K562 (cell line): ENCODE results near the gene FRRS1L. TPM values are rescaled to one million over a fixed set of nuclear protein-coding genes. Genes with fewer than 3 reads are reported as not detected.

Experiments
- ARID2 ChIP-seq: fragments of 450-650 bp; IDR thresholded peaks from 2 replicates; pipeline ENCODE4 v1.6.1; 2017; ENCODE audit warnings: antibody characterized with exemption, mild to moderate bottlenecking
- ATF7 ChIP-seq: fragments of 450-650 bp; IDR thresholded peaks from 2 replicates; pipeline ENCODE4 v1.7.1; 2014; ENCODE audit warnings: mild to moderate bottlenecking, moderate library complexity
- DPF2 ChIP-seq: fragments of 450-650 bp; IDR thresholded peaks from 2 replicates; pipeline ENCODE4 v1.6.1; 2016
- ELF4 ChIP-seq: fragments of 450-650 bp; formaldehyde crosslinking; IDR thresholded peaks from 2 replicates; pipeline ENCODE4 v1.4.0; 2022; ENCODE audit warnings: missing genetic modification characterization
- FOXA1 ChIP-seq: fragments of 450-650 bp; IDR thresholded peaks from 2 replicates; pipeline ENCODE4 v1.6.1; 2016; ENCODE audit warnings: mild to moderate bottlenecking, borderline replicate concordance
- GTF2A2 ChIP-seq: IDR thresholded peaks from 2 replicates; pipeline ENCODE4 v1.6.1; 2016; ENCODE audit warnings: mild to moderate bottlenecking, missing genetic modification characterization, missing compliant biosample characterization
- HMGN3 ChIP-seq: IDR thresholded peaks from 2 replicates; pipeline ENCODE4 v1.6.1; 2011; ENCODE audit warnings: borderline replicate concordance, low read depth, mild to moderate bottlenecking, mixed read lengths, low read length; ENCODE audit not compliant: insufficient read length; ENCODE audit errors: extremely low read depth
- JUN ChIP-seq, 2 experiments: sonication (generic) in 1 of 2; formaldehyde crosslinking in 1 of 2; IDR thresholded peaks; 2 replicates each; pipeline versions ENCODE4 v1.6.1 to v1.8.0; 2012 to 2022; ENCODE audit warnings: borderline replicate concordance in 2 of 2, mild to moderate bottlenecking in 2 of 2, improper control_type of control experiment in 1 of 2, low read depth in 1 of 2, low read length in 1 of 2, missing genetic modification reagents in 1 of 2
- LEF1 ChIP-seq: fragments of 450-650 bp; IDR thresholded peaks from 2 replicates; pipeline ENCODE4 v1.6.1; 2016; ENCODE audit warnings: mild to moderate bottlenecking
- MCM7 ChIP-seq, 2 experiments: fragments of 450-650 bp; IDR thresholded peaks; 2 replicates each; pipeline ENCODE4 v1.6.1; 2016 to 2018
- NBN ChIP-seq: fragments of 450-650 bp; IDR thresholded peaks from 2 replicates; pipeline ENCODE4 v1.6.1; 2016; ENCODE audit warnings: low read depth, mild to moderate bottlenecking
- NFRKB ChIP-seq: fragments of 450-650 bp; IDR thresholded peaks from 2 replicates; pipeline ENCODE4 v1.6.1; 2016; ENCODE audit warnings: low read depth
- POLR2B ChIP-seq: fragments of 450-650 bp; IDR thresholded peaks from 2 replicates; pipeline ENCODE4 v1.6.1; 2018; ENCODE audit warnings: low read depth; ENCODE audit not compliant: partially characterized antibody
- POLR3A ChIP-seq: IDR thresholded peaks from 2 replicates; pipeline ENCODE4 v1.6.1; 2011; ENCODE audit warnings: borderline replicate concordance, mild to moderate bottlenecking, moderate library complexity; ENCODE audit not compliant: insufficient read length, insufficient read depth; ENCODE audit errors: extremely low read depth
- RBM39 ChIP-seq: fragments of 200-400 bp; formaldehyde crosslinking; optimal IDR thresholded peaks from 2 replicates; pipeline ENCODE3; 2018; ENCODE audit warnings: low read depth, low read length
- SAFB2 ChIP-seq: fragments of 200-400 bp; formaldehyde crosslinking; IDR thresholded peaks from 2 replicates; pipeline ENCODE4 v1.6.1; 2018; ENCODE audit warnings: borderline replicate concordance, low read length, low read depth, moderate library complexity; ENCODE audit not compliant: severe bottlenecking
- SMARCE1 ChIP-seq: fragments of 450-650 bp; IDR thresholded peaks from 2 replicates; pipeline ENCODE4 v1.7.1; 2016; ENCODE audit warnings: mild to moderate bottlenecking
- TRIM24 ChIP-seq, 2 experiments: fragments of 450-650 bp; IDR thresholded peaks; 2 replicates each; pipeline ENCODE4 v1.6.1; 2016
- U2AF2 ChIP-seq: fragments of 200-400 bp; formaldehyde crosslinking; optimal IDR thresholded peaks from 2 replicates; pipeline ENCODE3; 2017; ENCODE audit warnings: low read depth, mild to moderate bottlenecking, low read length
- ZBED1 ChIP-seq: IDR thresholded peaks from 2 replicates; pipeline ENCODE4 v1.6.1; 2014
- ZFP1 ChIP-seq: fragments of 450-650 bp; formaldehyde crosslinking; IDR thresholded peaks from 2 replicates; pipeline ENCODE4 v1.4.0; 2020; ENCODE audit warnings: mild to moderate bottlenecking, mixed read lengths
- ZNF174 ChIP-seq: fragments of 250-450 bp; sonication (Bioruptor Pico); IDR thresholded peaks from 2 replicates; pipeline ENCODE4 v1.4.0; 2020; ENCODE audit warnings: mild to moderate bottlenecking
- ZNF239 ChIP-seq: fragments of 250-450 bp; sonication (Bioruptor Pico); IDR thresholded peaks from 2 replicates; pipeline ENCODE4 v1.4.0; 2020; ENCODE audit warnings: mild to moderate bottlenecking
- ZNF583 ChIP-seq: fragments of 250-450 bp; sonication (Bioruptor Pico); IDR thresholded peaks from 2 replicates; pipeline ENCODE4 v1.4.0; 2020
- ZNF668 ChIP-seq: fragments of 250-450 bp; sonication (Bioruptor Pico); IDR thresholded peaks from 2 replicates; pipeline ENCODE4 v1.8.0; 2022; ENCODE audit warnings: mild to moderate bottlenecking, inconsistent platforms
- ZNF785 ChIP-seq: fragments of 250-450 bp; sonication (Bioruptor Pico); IDR thresholded peaks from 2 replicates; pipeline ENCODE4 v1.4.0; 2020; ENCODE audit warnings: mild to moderate bottlenecking
- polyA plus RNA-seq, 8 experiments: library from polyadenylated mRNA; depleted of rRNA in 4 of 8; stranded (reverse) in 5 of 8; unstranded in 3 of 8; fragments of >200 nt; fragmentation: Nextera tagmentation in 2 of 8; fragmentation: Illumina TruSeq in 1 of 8; extraction: Ambion mirVana in 2 of 8; extraction: Trizol in 1 of 8; gene quantifications; 2 replicates each; pipeline versions ENCODE4 v1.2.1 to v1.2.3, GENCODE V29; 2011 to 2014; ENCODE audit warnings: inconsistent platforms in 1 of 8, missing spikeins in 1 of 8
- total RNA-seq, 7 experiments: library from RNA; depleted of rRNA in 6 of 7; stranded (reverse); fragments of >200 nt in 6 of 7; fragmentation: Illumina TruSeq in 2 of 7; extraction: Trizol in 2 of 7; gene quantifications; 2 replicates each; pipeline versions ENCODE4 v1.2.1 to v1.2.3, GENCODE V29; 2011 to 2021; ENCODE audit warnings: low replicate concordance in 1 of 7
- TF ChIP-seq, protein P1 (sequence below): fragments of 250-450 bp; sonication (Bioruptor Pico); IDR thresholded peaks from 2 replicates; pipeline ENCODE4 v1.8.0; 2022; ENCODE audit warnings: inconsistent platforms, mild to moderate bottlenecking, moderate library complexity, borderline replicate concordance
- TF ChIP-seq, protein P2 (sequence below): sonication (generic); formaldehyde crosslinking; IDR thresholded peaks from 2 replicates; pipeline ENCODE4 v1.8.1; 2023; ENCODE audit warnings: mild to moderate bottlenecking, missing genetic modification reagents, moderate library complexity
- TF ChIP-seq, protein P3 (sequence below): sonication (generic); formaldehyde crosslinking; IDR thresholded peaks from 2 replicates; pipeline ENCODE4 v1.8.0; 2022; ENCODE audit warnings: mild to moderate bottlenecking, missing genetic modification reagents
- TF ChIP-seq, protein P4 (sequence below): IDR thresholded peaks from 2 replicates; pipeline ENCODE4 v1.6.1; 2011; ENCODE audit not compliant: insufficient read length; ENCODE audit errors: extremely low read depth

Gene FRRS1L
- total and polyA plus RNA-seq, 9 of the 15 experiments (the other 6 are each of a cell fraction or from before 2014, with no cell fraction given) = under 0.01 to 0.04 (median 0.03) TPM; not detected in 5

DNA sequence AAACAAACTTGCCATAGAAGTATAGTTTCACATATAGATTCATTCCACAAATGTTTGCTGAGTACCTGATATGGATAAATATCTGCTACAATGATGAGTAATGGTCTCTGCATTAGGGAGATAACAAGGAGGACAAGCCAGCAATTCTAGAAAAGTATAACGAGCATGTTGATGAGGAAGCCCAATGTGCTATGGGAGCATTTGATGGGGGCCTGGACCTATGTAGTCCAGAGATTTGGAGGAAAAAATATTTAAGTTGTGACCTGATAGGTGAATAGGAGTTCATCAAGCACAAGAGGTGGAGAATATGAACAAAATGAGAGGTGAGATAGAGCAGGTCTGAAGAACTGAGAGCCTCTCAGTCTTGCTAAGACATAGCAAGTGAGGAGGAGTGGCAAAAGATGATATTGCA lies 32.9 kb downstream of the FRRS1L start (continued):
- TF ChIP-seq, protein P1, sequence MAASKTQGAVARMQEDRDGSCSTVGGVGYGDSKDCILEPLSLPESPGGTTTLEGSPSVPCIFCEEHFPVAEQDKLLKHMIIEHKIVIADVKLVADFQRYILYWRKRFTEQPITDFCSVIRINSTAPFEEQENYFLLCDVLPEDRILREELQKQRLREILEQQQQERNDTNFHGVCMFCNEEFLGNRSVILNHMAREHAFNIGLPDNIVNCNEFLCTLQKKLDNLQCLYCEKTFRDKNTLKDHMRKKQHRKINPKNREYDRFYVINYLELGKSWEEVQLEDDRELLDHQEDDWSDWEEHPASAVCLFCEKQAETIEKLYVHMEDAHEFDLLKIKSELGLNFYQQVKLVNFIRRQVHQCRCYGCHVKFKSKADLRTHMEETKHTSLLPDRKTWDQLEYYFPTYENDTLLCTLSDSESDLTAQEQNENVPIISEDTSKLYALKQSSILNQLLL (CRISPR knock-in tag) = no peak
- TF ChIP-seq SMARCE1 (peak; percentile 98), ZBED1 (no peak), ZFP1 (CRISPR knock-in tag) (no peak), ZNF239 (no peak), NBN (peak; percentile 50; the same call in 1 of the 2 replicates), SAFB2 (no peak), HMGN3 (peak; percentile 56), POLR2B (no peak), ARID2 (no peak), DPF2 (peak; percentile 99), ATF7 (peak; percentile 76), ZNF174 (CRISPR knock-in tag) (no peak), LEF1 (peak; percentile 92), ZNF785 (CRISPR knock-in tag) (no peak), MCM7 (IDR thresholded peaks at IDR 0.05) (no peak), NFRKB (0 out of 2 replicates have a peak, but pooled peaks have one; percentile 25), POLR3A (no peak), ZNF668 (no peak), RBM39 (no peak), TRIM24 (IDR thresholded peaks at IDR 0.05) (peak; percentile 46 to 82; a peak in 3 of 4 replicates), FOXA1 (no peak), GTF2A2 (no peak), ELF4 (no peak), JUN (IDR thresholded peaks at IDR 0.05; ENCODE audit: borderline replicate concordance, low read depth, low read length) (peak; percentile 86), JUN (CRISPR knock-in tag; IDR thresholded peaks at IDR 0.05; ENCODE audit: borderline replicate concordance) (no peak), ZNF583 (CRISPR knock-in tag) (no peak), U2AF2 (no peak)
- TF ChIP-seq, protein P2, sequence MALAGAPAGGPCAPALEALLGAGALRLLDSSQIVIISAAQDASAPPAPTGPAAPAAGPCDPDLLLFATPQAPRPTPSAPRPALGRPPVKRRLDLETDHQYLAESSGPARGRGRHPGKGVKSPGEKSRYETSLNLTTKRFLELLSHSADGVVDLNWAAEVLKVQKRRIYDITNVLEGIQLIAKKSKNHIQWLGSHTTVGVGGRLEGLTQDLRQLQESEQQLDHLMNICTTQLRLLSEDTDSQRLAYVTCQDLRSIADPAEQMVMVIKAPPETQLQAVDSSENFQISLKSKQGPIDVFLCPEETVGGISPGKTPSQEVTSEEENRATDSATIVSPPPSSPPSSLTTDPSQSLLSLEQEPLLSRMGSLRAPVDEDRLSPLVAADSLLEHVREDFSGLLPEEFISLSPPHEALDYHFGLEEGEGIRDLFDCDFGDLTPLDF = no peak
- TF ChIP-seq, protein P3, sequence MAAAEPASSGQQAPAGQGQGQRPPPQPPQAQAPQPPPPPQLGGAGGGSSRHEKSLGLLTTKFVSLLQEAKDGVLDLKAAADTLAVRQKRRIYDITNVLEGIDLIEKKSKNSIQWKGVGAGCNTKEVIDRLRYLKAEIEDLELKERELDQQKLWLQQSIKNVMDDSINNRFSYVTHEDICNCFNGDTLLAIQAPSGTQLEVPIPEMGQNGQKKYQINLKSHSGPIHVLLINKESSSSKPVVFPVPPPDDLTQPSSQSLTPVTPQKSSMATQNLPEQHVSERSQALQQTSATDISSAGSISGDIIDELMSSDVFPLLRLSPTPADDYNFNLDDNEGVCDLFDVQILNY (CRISPR knock-in tag) = no peak
- TF ChIP-seq, protein P4, sequence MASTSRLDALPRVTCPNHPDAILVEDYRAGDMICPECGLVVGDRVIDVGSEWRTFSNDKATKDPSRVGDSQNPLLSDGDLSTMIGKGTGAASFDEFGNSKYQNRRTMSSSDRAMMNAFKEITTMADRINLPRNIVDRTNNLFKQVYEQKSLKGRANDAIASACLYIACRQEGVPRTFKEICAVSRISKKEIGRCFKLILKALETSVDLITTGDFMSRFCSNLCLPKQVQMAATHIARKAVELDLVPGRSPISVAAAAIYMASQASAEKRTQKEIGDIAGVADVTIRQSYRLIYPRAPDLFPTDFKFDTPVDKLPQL = no peak
